Mesendoderm (in vitro differentiated cells): ENCODE measurements around the gene OAF.

Experiments
- DNase-seq: peaks from one replicate; pipeline ENCODE4 v3.0.0; 2013
- H2AK5ac ChIP-seq: 2 replicates; pipeline ENCODE4 v1.6.1; 2013; ENCODE audit warnings: low read length, inconsistent platforms
- H2BK120ac ChIP-seq: 2 replicates; pipeline ENCODE4 v1.6.1; 2013; ENCODE audit warnings: low read depth, mild to moderate bottlenecking, low read length, moderate library complexity, mixed read lengths
- H2BK15ac ChIP-seq: replicated peaks from 2 replicates; pipeline ENCODE4 v1.6.1; 2013; ENCODE audit warnings: low read depth, mild to moderate bottlenecking, moderate library complexity
- H2BK5ac ChIP-seq: 2 replicates; pipeline ENCODE4 v1.6.1; 2013; ENCODE audit warnings: low read length, inconsistent platforms
- H3K18ac ChIP-seq: 2 replicates; pipeline ENCODE4 v1.6.1; 2013; ENCODE audit warnings: mild to moderate bottlenecking, low read length, mixed read lengths
- H3K23ac ChIP-seq: one replicate; pipeline ENCODE4 v1.6.1; 2013; ENCODE audit warnings: low read length
- H3K27ac ChIP-seq: 2 replicates; pipeline ENCODE4 v1.5.1; 2013; ENCODE audit warnings: low read depth, mild to moderate bottlenecking, inconsistent platforms, low read length, moderate library complexity
- H3K27me3 ChIP-seq: 2 replicates; pipeline ENCODE4 v1.6.1; 2013; ENCODE audit warnings: low read length, control low read depth, mild to moderate bottlenecking, inconsistent platforms; ENCODE audit not compliant: insufficient read depth, poor library complexity
- H3K36me3 ChIP-seq: 2 replicates; pipeline ENCODE4 v1.6.1; 2013; ENCODE audit warnings: low read length, inconsistent platforms; ENCODE audit not compliant: control insufficient read depth, insufficient read depth
- H3K4ac ChIP-seq: one replicate; pipeline ENCODE4 v1.6.1; 2013; ENCODE audit warnings: low read depth, mild to moderate bottlenecking, low read length, moderate library complexity
- H3K4me1 ChIP-seq: 2 replicates; pipeline ENCODE4 v1.6.1; 2013; ENCODE audit warnings: low read depth, low read length, inconsistent platforms; ENCODE audit not compliant: control insufficient read depth
- H3K4me2 ChIP-seq: 2 replicates; pipeline ENCODE4 v1.6.1; 2013; ENCODE audit warnings: low read length
- H3K4me3 ChIP-seq: 2 replicates; pipeline ENCODE4 v1.5.1; 2013; ENCODE audit warnings: mild to moderate bottlenecking, low read length
- H3K56ac ChIP-seq: one replicate; pipeline ENCODE4 v1.6.1; 2013; ENCODE audit warnings: low read length
- H3K79me1 ChIP-seq: 2 replicates; pipeline ENCODE4 v1.6.1; 2013; ENCODE audit warnings: low read length, inconsistent platforms
- H3K79me2 ChIP-seq: 2 replicates; pipeline ENCODE4 v1.6.1; 2013; ENCODE audit warnings: mild to moderate bottlenecking, low read length; ENCODE audit not compliant: control insufficient read depth, insufficient read depth
- H3K9ac ChIP-seq: 2 replicates; pipeline ENCODE4 v1.6.1; 2013; ENCODE audit warnings: low read length, inconsistent platforms
- H4K5ac ChIP-seq: one replicate; pipeline ENCODE4 v1.6.1; 2013; ENCODE audit warnings: low read length
- H4K8ac ChIP-seq: one replicate; pipeline ENCODE4 v1.6.1; 2013; ENCODE audit warnings: low read depth, mild to moderate bottlenecking, control low read depth, low read length, moderate library complexity
- WGBS: extraction: QIAGEN DNeasy Blood & Tissue Kit; methylation state at CpG from one replicate; pipeline ENCODE4 v1.1.7; 2013; ENCODE audit warnings: low lambda C conversion rate, missing lambda C conversion rate; ENCODE audit not compliant: insufficient coverage; ENCODE audit errors: extremely low coverage; 5-methylcytosine and 5-hydroxymethylcytosine counted together

The OAF gene

GRCh38 chr11:120208777-120209176, 2.1 kb upstream of the OAF start:
- no peak overlapping the region for H2AK5ac ChIP-seq
- H3K23ac ChIP-seq = no peak overlapping the region
- H3K9ac ChIP-seq = no peak overlapping the region
- H3K4ac ChIP-seq = no peak overlapping the region
- H3K27me3 ChIP-seq = peaks cover 37% of the 10 kb centered on the region
- H3K36me3 ChIP-seq = no peaks in the 10 kb centered on the region
- no peak overlapping the region for H3K4me3 ChIP-seq
- H3K27ac ChIP-seq = no peak overlapping the region
- WGBS = no CpG with 5 or more reads among the region's 6 CpGs
- H3K18ac ChIP-seq = no peak overlapping the region
- no peak overlapping the region for H4K8ac ChIP-seq
- H4K5ac ChIP-seq = no peak overlapping the region
- H3K79me2 ChIP-seq = no peaks in the 10 kb centered on the region
- no peak overlapping the region for H3K4me2 ChIP-seq
- no peak overlapping the region for H2BK120ac ChIP-seq
- H3K79me1 ChIP-seq = no peaks in the 10 kb centered on the region
- no peak for DNase-seq
- no peak overlapping the region for H3K56ac ChIP-seq
- no peak overlapping the region for H2BK5ac ChIP-seq
- no peak overlapping the region for H2BK15ac ChIP-seq
- H3K4me1 ChIP-seq = peaks cover 7% of the 10 kb centered on the region

DNA sequence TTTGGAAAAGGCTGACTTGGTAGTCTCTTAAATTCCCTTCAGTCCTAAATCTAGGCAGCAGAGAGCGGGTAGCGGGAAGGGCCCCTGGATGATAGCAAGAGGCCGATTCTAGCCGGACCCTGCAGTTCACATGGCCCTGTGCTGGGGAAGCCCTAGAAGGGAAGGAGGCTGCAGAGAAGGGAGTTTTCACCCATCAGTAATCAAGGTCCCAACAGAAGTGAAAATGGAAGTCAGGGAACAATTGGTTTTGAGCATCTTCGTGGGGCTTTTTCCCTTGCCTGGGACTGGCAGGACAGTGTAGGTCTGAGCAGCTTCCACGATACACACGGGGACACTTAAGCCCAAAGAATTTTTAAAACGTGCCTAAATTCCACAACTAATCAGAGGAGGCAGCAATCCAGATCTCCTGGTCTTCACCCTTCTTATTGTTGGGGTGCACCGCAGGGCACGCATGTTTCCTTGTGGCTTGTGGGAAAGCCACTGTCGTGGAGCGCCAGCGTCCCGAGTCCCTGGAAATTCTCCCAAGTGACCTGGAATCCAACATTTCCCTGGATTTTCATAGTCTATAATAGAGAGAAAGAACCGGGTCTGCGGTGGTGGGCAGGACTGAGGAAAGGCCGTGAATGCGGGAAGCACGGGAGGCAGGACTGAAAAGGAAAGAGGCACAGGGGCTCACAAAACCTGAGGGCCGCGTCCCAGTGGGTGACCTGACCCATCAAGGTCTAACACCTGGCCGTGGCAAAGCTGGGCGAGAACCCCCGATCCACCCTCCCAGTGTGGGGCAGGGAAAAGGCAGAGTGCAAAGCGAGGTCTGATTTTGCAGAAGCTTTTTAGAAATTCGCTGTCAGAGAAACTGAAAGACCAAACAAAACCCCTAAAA, 846 bp upstream of the OAF start:
- WGBS = no CpG with 5 or more reads among the region's 26 CpGs
- no peaks in the 10 kb centered on the region for H3K36me3 ChIP-seq
- no peaks in the 10 kb centered on the region for H3K79me1 ChIP-seq
- no peak overlapping the region for H2BK120ac ChIP-seq
- peak overlapping the region; percentile 28 for H3K4me3 ChIP-seq
- H3K4ac ChIP-seq = no peak overlapping the region
- H4K5ac ChIP-seq = no peak overlapping the region
- no peak overlapping the region for H2BK15ac ChIP-seq
- no peak for DNase-seq
- peak overlapping the region; percentile 99 for H3K23ac ChIP-seq
- peak overlapping the region; percentile 12 for H3K18ac ChIP-seq
- H3K27ac ChIP-seq = no peak overlapping the region
- H3K4me2 ChIP-seq = peak overlapping the region; percentile 91
- peaks cover 43% of the 10 kb centered on the region for H3K27me3 ChIP-seq
- H4K8ac ChIP-seq = no peak overlapping the region
- no peaks in the 10 kb centered on the region for H3K79me2 ChIP-seq
- H3K9ac ChIP-seq = peak overlapping the region; percentile 69
- H3K56ac ChIP-seq = peak overlapping the region; percentile 85
- no peak overlapping the region for H2BK5ac ChIP-seq
- H2AK5ac ChIP-seq = no peak overlapping the region
- H3K4me1 ChIP-seq = peaks cover 7% of the 10 kb centered on the region

DNA sequence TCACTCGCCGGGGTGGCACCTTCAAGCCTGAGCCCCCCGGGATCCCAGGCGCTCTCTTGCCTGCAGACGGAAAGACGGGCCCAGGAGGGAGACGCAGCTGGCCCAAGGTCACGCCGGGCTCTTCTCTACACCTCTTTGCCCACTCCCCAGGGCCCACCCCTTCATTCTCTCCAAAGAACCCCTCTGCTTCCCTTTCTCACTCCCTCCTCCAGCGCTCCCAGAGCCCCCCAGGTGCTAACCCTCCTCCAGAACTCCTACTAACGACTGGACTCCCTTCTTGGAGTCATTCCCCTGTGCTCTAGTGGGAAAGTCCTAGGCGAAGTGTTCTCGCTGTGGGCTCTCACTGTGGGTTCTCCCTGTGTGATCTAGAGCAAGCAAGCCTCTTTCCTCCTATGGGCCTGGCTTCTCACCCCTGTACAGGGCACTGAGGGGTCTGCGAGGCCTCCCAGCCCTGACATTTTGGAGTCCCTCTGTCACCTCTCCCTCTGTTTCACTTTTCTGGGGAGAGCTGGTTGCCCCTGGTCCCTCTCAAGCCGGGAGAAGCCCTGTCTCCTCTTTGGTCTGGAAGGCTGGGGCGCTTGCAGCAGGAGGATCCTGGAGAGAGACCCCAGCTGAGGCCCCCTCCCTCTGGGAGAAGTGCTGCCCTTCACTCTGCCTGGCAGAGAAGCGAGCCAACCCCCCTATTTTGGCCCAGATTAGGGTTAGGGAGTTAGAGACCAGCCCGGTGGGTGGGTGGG, 858 bp downstream of the OAF start:
- Histone ChIP-seq H3K79me2 (no peaks in the 10 kb centered on the region), H2AK5ac (no peak overlapping the region), H3K27ac (no peak overlapping the region), H3K4ac (no peak overlapping the region), H3K36me3 (no peaks in the 10 kb centered on the region), H3K79me1 (no peaks in the 10 kb centered on the region), H3K27me3 (peaks cover 39% of the 10 kb centered on the region), H3K56ac (peak overlapping the region; percentile 76), H4K5ac (no peak overlapping the region), H3K4me3 (peak overlapping the region; percentile 39), H2BK5ac (no peak overlapping the region), H2BK15ac (no peak overlapping the region), H3K23ac (peak overlapping the region; percentile 74), H2BK120ac (no peak overlapping the region), H3K18ac (no peak overlapping the region), H4K8ac (no peak overlapping the region), H3K4me2 (peak overlapping the region; percentile 76), H3K9ac (peak overlapping the region; percentile 51), H3K4me1 (peaks cover 7% of the 10 kb centered on the region)
- DNase-seq = no peak
- no CpG with 5 or more reads among the region's 18 CpGs for WGBS

GRCh38 chr11:120212259-120212878, 1.5 kb downstream of the OAF start:
- H3K27me3 ChIP-seq = peaks cover 37% of the 10 kb centered on the region
- no peak overlapping the region for H3K9ac ChIP-seq
- H3K79me2 ChIP-seq = no peaks in the 10 kb centered on the region
- no peak overlapping the region for H2AK5ac ChIP-seq
- H3K4me2 ChIP-seq = no peak overlapping the region
- no peak overlapping the region for H4K5ac ChIP-seq
- no peak overlapping the region for H3K4ac ChIP-seq
- DNase-seq = no peak
- H3K56ac ChIP-seq = peak overlapping the region; percentile 31
- WGBS = no CpG with 5 or more reads among the region's 13 CpGs
- H3K4me1 ChIP-seq = peaks cover 7% of the 10 kb centered on the region
- no peaks in the 10 kb centered on the region for H3K36me3 ChIP-seq
- H3K27ac ChIP-seq = no peak overlapping the region
- H3K4me3 ChIP-seq = no peak overlapping the region
- H2BK120ac ChIP-seq = no peak overlapping the region
- H3K79me1 ChIP-seq = no peaks in the 10 kb centered on the region
- H4K8ac ChIP-seq = no peak overlapping the region
- no peak overlapping the region for H3K18ac ChIP-seq
- H2BK15ac ChIP-seq = no peak overlapping the region
- no peak overlapping the region for H2BK5ac ChIP-seq
- no peak overlapping the region for H3K23ac ChIP-seq

DNA sequence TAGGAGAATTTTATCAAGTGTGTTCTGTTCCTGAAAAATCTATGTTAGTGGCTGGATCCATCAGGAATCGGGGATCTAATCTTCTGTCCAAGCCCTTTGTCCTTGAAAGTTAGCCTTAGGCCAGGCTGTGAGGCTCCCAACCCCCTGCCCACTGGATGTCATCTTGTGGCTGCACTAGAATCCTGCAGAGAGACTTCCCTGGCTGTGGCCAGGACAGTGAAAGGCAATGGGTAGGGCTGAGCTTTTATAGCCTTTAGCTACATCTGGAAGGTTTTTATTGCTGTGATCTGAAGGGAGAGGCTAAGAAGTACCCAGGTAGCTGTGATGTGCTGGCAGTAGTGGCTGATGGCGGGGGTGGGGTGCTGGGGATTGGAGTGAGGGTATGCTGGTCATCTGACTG, 2.1 kb downstream of the OAF start:
- H3K4me3 ChIP-seq = no peak overlapping the region
- no CpG with 5 or more reads among the region's 2 CpGs for WGBS
- H3K27me3 ChIP-seq = peaks cover 33% of the 10 kb centered on the region

More for the DNA sequence above, 2.1 kb downstream of the OAF start:
- no peak overlapping the region for H2BK15ac ChIP-seq
- H3K4ac ChIP-seq = no peak overlapping the region
- no peak overlapping the region for H2BK120ac ChIP-seq
- no peak overlapping the region for H3K27ac ChIP-seq
- no peak overlapping the region for H2AK5ac ChIP-seq
- no peak overlapping the region for H3K18ac ChIP-seq
- no peak overlapping the region for H3K9ac ChIP-seq
- no peaks in the 10 kb centered on the region for H3K79me2 ChIP-seq
- H4K8ac ChIP-seq = no peak overlapping the region
- peaks cover 7% of the 10 kb centered on the region for H3K4me1 ChIP-seq
- H3K23ac ChIP-seq = no peak overlapping the region
- no peak overlapping the region for H3K4me2 ChIP-seq
- no peak overlapping the region for H4K5ac ChIP-seq
- no peak overlapping the region for H3K56ac ChIP-seq
- no peak overlapping the region for H2BK5ac ChIP-seq
- DNase-seq = no peak
- no peaks in the 10 kb centered on the region for H3K36me3 ChIP-seq
- H3K79me1 ChIP-seq = no peaks in the 10 kb centered on the region
